A673 (cell line): ENCODE measurements around the gene ABCB8. TPM values are rescaled to one million over a fixed set of nuclear protein-coding genes. Genes with fewer than 3 reads are reported as not detected.

ENCODE experiments used
- BruUV-seq: library from RNA; stranded (reverse); fragments of 400-500 nt; replicated peaks from 2 replicates; lab custom pipeline; 2021; lab: Mats Ljungman, UMichigan
- CTCF ChIA-PET: fragments of 300-600 bp; sonication (Branson Sonifier 250); formaldehyde crosslinking; loops from one replicate; lab custom pipeline; 2022; ENCODE audit warnings: antibody characterized with exemption; lab: Charles Lee
- POLR2A ChIA-PET: fragments of 300-600 bp; sonication (Branson Sonifier 250); formaldehyde crosslinking; loops from one replicate; lab custom pipeline; 2022; ENCODE audit warnings: antibody characterized with exemption; ENCODE audit not compliant: low non-redundant PET; lab: Charles Lee
- DNase-seq: peaks from one replicate; pipeline ENCODE4 v3.0.0-alpha.2; 2015; ENCODE audit warnings: low spot score
- H3K27ac ChIP-seq: fragments of 200-600 bp; sonication (generic); 2 replicates; pipeline ENCODE4 v1.5.1; 2016; ENCODE audit warnings: mixed run types, low read depth, mild to moderate bottlenecking, mixed read lengths, antibody characterized with exemption, low read length; ENCODE audit not compliant: poor library complexity, severe bottlenecking
- H3K27me3 ChIP-seq: fragments of 200-600 bp; sonication (generic); replicated peaks from 2 replicates; pipeline ENCODE4 v1.6.1; 2017; ENCODE audit warnings: mixed run types, low read depth, mild to moderate bottlenecking, mixed read lengths, antibody characterized with exemption, low read length; ENCODE audit not compliant: insufficient read depth, poor library complexity
- H3K36me3 ChIP-seq: fragments of 200-600 bp; sonication (generic); 2 replicates; pipeline ENCODE4 v1.6.1; 2016; ENCODE audit warnings: mixed run types, mild to moderate bottlenecking, mixed read lengths, antibody characterized with exemption, low read length; ENCODE audit not compliant: insufficient read depth, poor library complexity, severe bottlenecking
- H3K4me1 ChIP-seq: fragments of 200-600 bp; sonication (generic); 2 replicates; pipeline ENCODE4 v1.6.1; 2017; ENCODE audit warnings: mixed run types, mild to moderate bottlenecking, mixed read lengths, antibody characterized with exemption, low read length; ENCODE audit not compliant: insufficient read depth, poor library complexity, severe bottlenecking
- H3K4me3 ChIP-seq: fragments of 200-600 bp; sonication (generic); 2 replicates; pipeline ENCODE4 v1.5.1; 2016; ENCODE audit warnings: low read depth, mixed run types, mild to moderate bottlenecking, mixed read lengths, low read length; ENCODE audit not compliant: poor library complexity, severe bottlenecking
- H3K9me3 ChIP-seq: fragments of 200-600 bp; sonication (generic); 2 replicates; pipeline ENCODE4 v1.6.1; 2016; ENCODE audit warnings: mixed run types, low read depth, mild to moderate bottlenecking, mixed read lengths, antibody characterized with exemption, low read length; ENCODE audit not compliant: poor library complexity, severe bottlenecking
- EZH2 ChIP-seq: fragments of 200-600 bp; sonication (generic); IDR thresholded peaks from 2 replicates; pipeline ENCODE4 v1.6.1; 2017; ENCODE audit warnings: borderline replicate concordance, low read depth, mild to moderate bottlenecking, mixed read lengths, antibody characterized with exemption, low read length; ENCODE audit not compliant: poor library complexity, severe bottlenecking
- intact Hi-C: fragments of 100-400 bp; cut with micrococcal nuclease; formaldehyde crosslinking; loops from one replicate; pipeline ENCODE4 v1.10.0; 2022; ENCODE audit not compliant: unreplicated experiment
- total RNA-seq: library from RNA; stranded (reverse); gene quantifications from 2 replicates; pipeline ENCODE4 v1.2.3, GENCODE V29; 2021
- TF ChIP-seq, protein P1 (sequence below): fragments of 300-800, 200-600 bp; sonication (generic); conservative IDR thresholded peaks from 2 replicates; pipeline ENCODE4 v1.5.1; 2017; ENCODE audit warnings: low read depth, mild to moderate bottlenecking, antibody characterized with exemption, low read length, moderate library complexity, mixed read lengths

ABCB8 gene
- total RNA-seq, 1 experiment from 2014 or later: 50.9 TPM

DNA sequence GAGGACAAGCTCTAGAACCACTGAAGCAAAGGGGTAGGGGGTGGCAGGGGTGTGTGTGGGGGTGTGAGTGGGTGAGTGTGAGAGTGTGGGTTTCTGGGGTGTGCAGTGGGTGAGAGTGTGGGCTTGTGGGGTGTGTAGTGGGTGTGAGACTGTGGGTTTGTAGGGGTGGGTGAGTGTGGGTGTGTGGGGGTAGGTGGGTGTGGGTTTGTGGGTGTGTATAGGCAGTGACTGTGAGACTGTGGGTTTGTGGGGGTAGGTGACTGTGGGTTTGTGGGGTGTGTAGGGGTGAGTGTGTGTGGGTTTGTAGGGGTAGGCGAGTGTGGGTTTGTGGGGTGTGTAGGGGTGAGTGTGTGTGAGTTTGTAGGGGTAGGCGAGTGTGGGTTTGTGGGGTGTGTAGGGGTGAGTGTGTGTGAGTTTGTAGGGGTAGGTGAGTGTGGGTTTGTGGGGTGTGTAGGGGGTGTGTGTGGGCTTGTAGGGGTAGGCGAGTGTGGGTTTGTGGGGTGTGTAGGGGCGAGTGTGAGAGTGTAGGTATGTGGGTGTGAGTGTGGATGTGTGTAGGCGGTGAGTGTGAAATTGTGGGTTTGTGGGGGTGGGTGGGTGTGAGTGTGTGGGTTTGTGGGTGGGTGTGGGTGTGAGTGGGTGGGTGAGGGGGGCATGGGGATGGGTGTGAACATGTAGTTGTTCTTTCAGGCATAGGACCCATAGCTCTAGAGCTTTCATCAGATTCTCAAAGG, 28.6 kb upstream of the ABCB8 start:
- intact Hi-C loops: no loop called here
- Histone ChIP-seq H3K9me3 (no peaks in the 10 kb centered on the region), H3K4me1 (peaks cover 4% of the 10 kb centered on the region), H3K4me3 (no peak overlapping the region), H3K27me3 (no peaks in the 10 kb centered on the region), H3K27ac (no peak overlapping the region), H3K36me3 (no peaks in the 10 kb centered on the region)
- BruUV-seq: no TSS peak
- ChIA-PET CTCF (no interaction called here), POLR2A (no interaction called here)
- TF ChIP-seq, protein P1, sequence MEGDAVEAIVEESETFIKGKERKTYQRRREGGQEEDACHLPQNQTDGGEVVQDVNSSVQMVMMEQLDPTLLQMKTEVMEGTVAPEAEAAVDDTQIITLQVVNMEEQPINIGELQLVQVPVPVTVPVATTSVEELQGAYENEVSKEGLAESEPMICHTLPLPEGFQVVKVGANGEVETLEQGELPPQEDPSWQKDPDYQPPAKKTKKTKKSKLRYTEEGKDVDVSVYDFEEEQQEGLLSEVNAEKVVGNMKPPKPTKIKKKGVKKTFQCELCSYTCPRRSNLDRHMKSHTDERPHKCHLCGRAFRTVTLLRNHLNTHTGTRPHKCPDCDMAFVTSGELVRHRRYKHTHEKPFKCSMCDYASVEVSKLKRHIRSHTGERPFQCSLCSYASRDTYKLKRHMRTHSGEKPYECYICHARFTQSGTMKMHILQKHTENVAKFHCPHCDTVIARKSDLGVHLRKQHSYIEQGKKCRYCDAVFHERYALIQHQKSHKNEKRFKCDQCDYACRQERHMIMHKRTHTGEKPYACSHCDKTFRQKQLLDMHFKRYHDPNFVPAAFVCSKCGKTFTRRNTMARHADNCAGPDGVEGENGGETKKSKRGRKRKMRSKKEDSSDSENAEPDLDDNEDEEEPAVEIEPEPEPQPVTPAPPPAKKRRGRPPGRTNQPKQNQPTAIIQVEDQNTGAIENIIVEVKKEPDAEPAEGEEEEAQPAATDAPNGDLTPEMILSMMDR: no peak
- no peak for TF ChIP-seq EZH2
- DNase-seq: no peak

- BruUV-seq: no TSS peak
- CTCF ChIA-PET: no interaction called here
- POLR2A ChIA-PET: no interaction called here
Observed at GRCh38 chr7:151000897-151001495, 27.3 kb upstream of the ABCB8 start.

DNA sequence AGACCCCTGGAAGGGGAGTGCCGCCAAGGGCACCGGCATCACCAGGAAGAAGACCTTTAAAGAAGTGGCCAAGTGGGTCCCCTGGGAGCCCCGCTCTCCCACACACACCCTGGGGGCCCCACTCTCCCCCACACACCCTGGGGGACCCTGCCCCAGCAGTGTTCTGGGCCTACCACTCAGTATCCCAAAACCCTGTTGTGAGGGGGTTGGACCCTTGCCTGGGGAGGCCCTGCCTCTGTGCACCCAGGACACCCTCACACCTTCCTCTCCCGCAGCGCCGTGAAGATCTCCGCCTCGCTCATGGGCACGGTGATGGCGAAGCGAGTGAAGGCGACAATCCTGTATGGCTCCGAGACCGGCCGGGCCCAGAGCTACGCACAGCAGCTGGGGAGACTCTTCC, 26.7 kb upstream of the ABCB8 start:
- ChIA-PET CTCF (no interaction called here), POLR2A (no interaction called here)
- TF ChIP-seq, protein P1: no peak
- TF ChIP-seq EZH2: no peak
- H3K36me3 ChIP-seq: no peaks in the 10 kb centered on the region
- no peaks in the 10 kb centered on the region for H3K27me3 ChIP-seq
- peaks cover 3% of the 10 kb centered on the region for H3K4me1 ChIP-seq
- DNase-seq: no peak
- BruUV-seq: no TSS peak
- intact Hi-C loops: no loop called here
- no peak overlapping the region for H3K27ac ChIP-seq
- H3K9me3 ChIP-seq: no peaks in the 10 kb centered on the region
- no peak overlapping the region for H3K4me3 ChIP-seq

More at GRCh38 chr7:151000897-151001495, 27.3 kb upstream of the ABCB8 start:
- intact Hi-C loops: no loop called here
- no peaks in the 10 kb centered on the region for H3K9me3 ChIP-seq
- H3K27me3 ChIP-seq: no peaks in the 10 kb centered on the region
- H3K27ac ChIP-seq: no peak overlapping the region
- no peaks in the 10 kb centered on the region for H3K36me3 ChIP-seq
- DNase-seq: no peak
- no peak overlapping the region for H3K4me3 ChIP-seq
- no peak for TF ChIP-seq EZH2
- TF ChIP-seq, protein P1: no peak
- peaks cover 4% of the 10 kb centered on the region for H3K4me1 ChIP-seq
